Ovary (tissue), 9 donors: ENCODE measurements around the gene ZBTB39. TPM values are rescaled to one million over a fixed set of nuclear protein-coding genes. Genes with fewer than 3 reads are reported as not detected.

Source experiments
- DNase-seq, 5 donors: peaks; one replicate each; pipeline ENCODE4 v3.0.0-alpha.2; 2019 to 2020
- H3K27ac ChIP-seq, 2 donors: fragments of 200-600 bp; one replicate each; pipeline versions ENCODE4 v1.5.1 to v1.8.0; 2019 to 2022
- H3K27me3 ChIP-seq: fragments of 200-600 bp; one replicate; pipeline ENCODE4 v1.8.0; 2022
- H3K36me3 ChIP-seq: fragments of 200-600 bp; sonication (generic); one replicate; pipeline ENCODE4 v1.5.1; 2019
- H3K4me1 ChIP-seq: one replicate; pipeline ENCODE4 v1.8.1; 2013; ENCODE audit warnings: mild to moderate bottlenecking, moderate library complexity; ENCODE audit not compliant: insufficient read depth
- H3K4me3 ChIP-seq: fragments of 200-600 bp; sonication (generic); one replicate; pipeline ENCODE4 v1.5.1; 2017
- H3K9me3 ChIP-seq, 2 donors: fragments of 200-600 bp in 1 of 2; sonication (generic) in 1 of 2; one replicate each; pipeline versions ENCODE4 v1.5.1 to v1.8.1; 2013 to 2019; ENCODE audit warnings: mild to moderate bottlenecking in 1 of 2, moderate library complexity in 1 of 2
- CTCF ChIP-seq, 3 donors: fragments of 450-650 bp in 2 of 3; fragments of 200-600 bp in 1 of 3; IDR thresholded peaks; one replicate each; pipeline versions ENCODE4 v1.5.1 to v1.8.0; 2016 to 2022; ENCODE audit warnings: antibody characterized with exemption in 3 of 3, mild to moderate bottlenecking in 1 of 3
- EP300 ChIP-seq: sonication (generic); formaldehyde crosslinking; IDR thresholded peaks from one replicate; pipeline ENCODE4 v1.6.1; 2017; ENCODE audit warnings: antibody characterized with exemption
- POLR2A ChIP-seq: fragments of 450-650 bp; IDR thresholded peaks from one replicate; pipeline ENCODE4 v1.6.1; 2017; ENCODE audit warnings: antibody characterized with exemption, mild to moderate bottlenecking, moderate library complexity
- WGBS, 3 donors: extraction: QIAGEN DNeasy Blood & Tissue Kit in 1 of 3; methylation state at CpG; one replicate each; pipeline versions ENCODE4 v1.1.5 to v1.1.7; 2013 to 2017; 5-methylcytosine and 5-hydroxymethylcytosine counted together
- intact Hi-C, 4 donors: fragments of 100-400 bp; cut with DNase I; formaldehyde crosslinking; loops; one replicate each; pipeline versions ENCODE4 v1.11.0 to v1.15.1; 2022 to 2023
- polyA plus RNA-seq, 2 donors: library from polyadenylated mRNA; stranded (reverse); fragments of 200-250 nt in 1 of 2; fragments of 350-450 nt in 1 of 2; fragmentation: Illumina TruSeq in 1 of 2; extraction: RNeasy Lipid Tissue Mini Kit (QIAGEN cat#74804) in 1 of 2; gene quantifications; one replicate each; pipeline ENCODE4 v1.2.3, GENCODE V29; 2013 to 2014
- total RNA-seq, 7 donors: library from RNA; depleted of rRNA in 2 of 7; stranded (reverse); fragments of >200 nt in 2 of 7; fragmentation: NEBNext Ultra II Directional in 3 of 7; extraction: Animal tissue kit (Norgen Biotek cat#: 25700) in 3 of 7; gene quantifications; one replicate each; pipeline versions ENCODE4 v1.1.0 to v1.2.4, GENCODE V29; 2016 to 2023
- donor health status: DM: no; HTN: no; CAD: no; lungs with moderate emphysema.
- donor health status: DM: no; HTN: no; CAD: no.
- donor health status: Bipolar disorder and iron deficiency.
- donor health status: DM: yes; HTN: yes; CAD: no.
- donor health status: DM: no; HTN: no; CAD: no.
- donor health status: DM: yes; HTN: yes; CAD: no.

ZBTB39 gene
- total and polyA plus RNA-seq, 9 donors: 2.9 to 10.4 (median 7.4) TPM

GRCh38 chr12:56994231-56994746, 12.1 kb downstream of the ZBTB39 start:
- intact Hi-C loops: no loop called here
- no peaks in the 10 kb centered on the region for H3K4me1 ChIP-seq
- no peak overlapping the region for H3K4me3 ChIP-seq
- H3K27me3 ChIP-seq: no peaks in the 10 kb centered on the region
- 60 to 67% (median 66%) methylated on average over 10 of the region's 10 CpGs for WGBS, 3 donors
- DNase-seq: no peak
- H3K27ac ChIP-seq: no peak overlapping the region
- TF ChIP-seq EP300: no peak
- TF ChIP-seq CTCF (IDR thresholded peaks at IDR 0.05): no peak
- no peak for TF ChIP-seq POLR2A
- no peaks in the 10 kb centered on the region for H3K36me3 ChIP-seq
- H3K9me3 ChIP-seq: no peaks in the 10 kb centered on the region

DNA sequence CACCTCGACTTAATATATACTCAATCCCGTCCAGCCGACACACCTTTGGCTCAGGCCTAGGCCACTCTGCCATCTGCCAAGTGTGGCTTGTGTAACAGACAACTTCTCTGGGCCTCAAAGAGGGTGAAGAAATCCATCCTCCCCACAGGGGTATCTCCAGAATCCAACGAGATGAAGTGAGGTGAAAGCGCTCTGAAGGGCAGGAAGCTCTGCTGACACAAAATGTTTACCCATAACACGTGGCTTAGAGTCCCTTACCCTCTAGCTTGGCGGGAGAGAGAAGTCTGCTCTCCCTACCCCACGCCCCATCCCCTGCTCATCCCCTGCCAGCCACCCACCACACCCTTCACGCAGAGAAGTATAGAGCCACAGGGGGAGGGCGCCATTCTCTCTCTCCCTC, 13.0 kb downstream of the ZBTB39 start:
- TF ChIP-seq EP300: no peak
- Histone ChIP-seq H3K4me3 (no peak overlapping the region), H3K9me3 (no peaks in the 10 kb centered on the region), H3K4me1 (no peaks in the 10 kb centered on the region), H3K36me3 (no peaks in the 10 kb centered on the region), H3K27me3 (no peaks in the 10 kb centered on the region), H3K27ac (no peak overlapping the region)
- intact Hi-C loops: no loop called here
- no peak for DNase-seq
- 73 to 78% (median 74%) methylated on average over 10 of the region's 10 CpGs for WGBS, 3 donors

DNA sequence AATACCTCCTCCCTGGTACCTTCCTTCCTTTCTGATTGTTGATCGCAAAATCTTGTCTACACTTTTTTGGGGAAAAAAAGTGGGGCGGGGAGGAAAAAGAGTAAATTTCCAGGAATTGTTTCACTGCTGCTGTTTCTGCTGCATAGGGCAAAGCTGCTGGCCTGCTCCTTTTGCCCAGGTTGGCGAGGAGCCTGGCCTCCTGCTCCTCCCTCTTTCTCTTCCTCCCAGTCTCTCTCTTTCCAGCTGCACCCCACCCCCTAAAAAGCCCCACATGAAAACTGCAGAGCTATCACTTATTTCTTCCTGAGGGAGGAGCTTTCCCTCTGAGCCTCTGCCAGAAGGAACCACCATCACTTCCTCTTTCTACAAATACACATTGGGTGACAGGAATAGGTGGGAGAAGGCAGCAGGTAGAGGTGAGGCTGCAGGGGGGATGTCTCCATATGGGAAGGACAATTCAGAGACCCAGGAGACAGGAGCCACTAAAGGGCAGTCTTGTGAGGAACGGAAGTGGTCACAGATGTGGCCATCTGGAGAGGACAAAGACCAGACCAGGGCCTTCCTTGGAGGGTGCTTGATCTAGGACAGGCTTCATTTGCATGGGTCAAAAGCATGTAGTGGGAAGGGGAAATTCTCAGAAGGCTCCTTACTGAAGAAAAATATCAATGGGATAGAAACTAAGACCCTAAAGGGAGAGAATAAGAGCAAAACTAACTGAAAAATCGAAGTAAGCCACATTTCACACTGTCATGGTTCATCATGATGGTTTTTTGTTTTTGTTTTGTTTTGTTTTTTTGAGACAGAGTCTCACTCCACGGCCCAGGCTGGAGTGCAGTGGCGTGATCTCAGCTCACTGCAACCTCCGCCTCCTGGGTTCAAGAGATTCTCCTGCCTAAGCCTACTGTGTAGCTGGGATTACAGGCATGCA, 14.8 kb downstream of the ZBTB39 start:
- no peak for TF ChIP-seq POLR2A
- no peak for TF ChIP-seq CTCF (IDR thresholded peaks at IDR 0.05)
- TF ChIP-seq EP300: no peak
- DNase-seq: peak in 2 of 5 donors; percentile 41 to 59
- Histone ChIP-seq H3K27ac (no peak overlapping the region), H3K4me1 (no peaks in the 10 kb centered on the region), H3K4me3 (no peak overlapping the region), H3K27me3 (no peaks in the 10 kb centered on the region), H3K36me3 (no peaks in the 10 kb centered on the region), H3K9me3 (no peaks in the 10 kb centered on the region)
- intact Hi-C loops: no loop called here
- 62 to 69% (median 62%) methylated on average over 8 of the region's 8 CpGs for WGBS, 3 donors

- WGBS, 3 donors: 46 to 67% (median 58%) methylated on average over 7 of the region's 7 CpGs
- intact Hi-C loops: no loop called here
- DNase-seq: no peak
- no peaks in the 10 kb centered on the region for H3K36me3 ChIP-seq
- H3K9me3 ChIP-seq: no peaks in the 10 kb centered on the region
- no peak for TF ChIP-seq CTCF (IDR thresholded peaks at IDR 0.05)
- TF ChIP-seq POLR2A: no peak
- TF ChIP-seq EP300: no peak
- H3K4me3 ChIP-seq: no peak overlapping the region
- H3K4me1 ChIP-seq: no peaks in the 10 kb centered on the region
- no peaks in the 10 kb centered on the region for H3K27me3 ChIP-seq
- H3K27ac ChIP-seq: no peak overlapping the region
These were observed 15.6 kb downstream of the ZBTB39 start for GRCh38 chr12:56990648-56991318.
